IPS DF 6.9 (cell line): ENCODE results near the gene RNF169.

Experiments
- DNase-seq: peaks from one replicate; pipeline ENCODE4 v3.0.0-alpha.2; 2013; ENCODE audit warnings: low read depth, low spot score
- H3K27ac ChIP-seq: one replicate; pipeline ENCODE4 v1.5.1; 2013; ENCODE audit warnings: low read length, control low read depth
- H3K27me3 ChIP-seq: 2 replicates; pipeline ENCODE4 v1.6.1; 2013; ENCODE audit warnings: mild to moderate bottlenecking, low read length; ENCODE audit not compliant: control insufficient read depth, insufficient read depth
- H3K36me3 ChIP-seq: 2 replicates; pipeline ENCODE4 v1.6.1; 2013; ENCODE audit warnings: low read length; ENCODE audit not compliant: control insufficient read depth, insufficient read depth
- H3K4me1 ChIP-seq: 2 replicates; pipeline ENCODE4 v1.6.1; 2013; ENCODE audit warnings: low read length; ENCODE audit not compliant: control insufficient read depth, insufficient read depth
- H3K4me3 ChIP-seq: 2 replicates; pipeline ENCODE4 v1.5.1; 2013; ENCODE audit warnings: mild to moderate bottlenecking, low read length
- H3K9me3 ChIP-seq: 2 replicates; pipeline ENCODE4 v1.6.1; 2013; ENCODE audit warnings: low read length, inconsistent platforms; ENCODE audit not compliant: control insufficient read depth, insufficient read depth
- WGBS: extraction: QIAGEN DNeasy Blood & Tissue Kit; methylation state at CpG from one replicate; pipeline ENCODE4 v1.1.7; 2013; ENCODE audit warnings: mixed read lengths, missing lambda C conversion rate; ENCODE audit not compliant: insufficient read length, insufficient coverage; 5-methylcytosine and 5-hydroxymethylcytosine counted together

The RNF169 gene

GRCh38 chr11:74871037-74871436, 122.4 kb downstream of the RNF169 start:
- H3K27ac ChIP-seq, result no peak overlapping the region
- DNase-seq, result no peak
- H3K4me1 ChIP-seq, result no peaks in the 10 kb centered on the region
- H3K27me3 ChIP-seq, result no peaks in the 10 kb centered on the region
- no CpG with 5 or more reads among the region's 2 CpGs for WGBS
- no peak overlapping the region for H3K4me3 ChIP-seq
- no peaks in the 10 kb centered on the region; the same call in 1 of the 2 replicates for H3K9me3 ChIP-seq
- no peaks in the 10 kb centered on the region for H3K36me3 ChIP-seq

GRCh38 chr11:74877132-74877531, 128.5 kb downstream of the RNF169 start:
- Histone ChIP-seq H3K4me3 (no peak overlapping the region), H3K9me3 (no peaks in the 10 kb centered on the region; the same call in 1 of the 2 replicates), H3K27ac (no peak overlapping the region), H3K36me3 (no peaks in the 10 kb centered on the region), H3K4me1 (no peaks in the 10 kb centered on the region), H3K27me3 (no peaks in the 10 kb centered on the region)
- no CpG with 5 or more reads among the region's 1 CpG for WGBS
- DNase-seq, result peak; percentile 9
